ENCODE measurements around the gene C16orf92. TPM values are rescaled to one million over a fixed set of nuclear protein-coding genes. Genes with fewer than 3 reads are reported as not detected.

The C16orf92 gene, protein sequence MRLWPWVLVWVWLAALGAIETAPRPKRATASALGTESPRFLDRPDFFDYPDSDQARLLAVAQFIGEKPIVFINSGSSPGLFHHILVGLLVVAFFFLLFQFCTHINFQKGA
- not detected for total RNA-seq

DNA sequence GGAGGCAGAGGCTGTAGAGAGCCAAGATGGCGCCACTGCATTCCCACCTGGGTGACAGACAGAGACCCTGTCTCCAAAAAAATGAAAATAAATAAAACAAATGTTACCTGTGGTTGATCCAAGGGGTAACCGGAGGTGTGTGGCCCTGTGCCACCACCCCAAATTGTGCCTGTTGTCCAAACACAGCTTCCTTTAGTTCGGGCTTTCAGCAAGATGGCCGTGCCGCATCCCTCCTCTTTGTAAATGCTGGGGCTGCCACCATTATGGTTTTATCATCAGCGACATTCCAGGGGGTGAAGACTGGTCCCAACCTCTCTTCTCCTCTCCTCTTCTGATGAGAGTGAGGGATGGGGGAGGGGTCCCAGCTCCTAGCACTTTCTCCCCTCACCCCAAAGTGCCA lies at the start of gene C16orf92:
Gene C16orf92, plus strand, starts transcription at position 312 of the 400 bp plus-strand sequence. CDS start 143 bp downstream, outside the sequence.
- no peak for DNase-seq (ENCODE audit: low spot score)

DNA sequence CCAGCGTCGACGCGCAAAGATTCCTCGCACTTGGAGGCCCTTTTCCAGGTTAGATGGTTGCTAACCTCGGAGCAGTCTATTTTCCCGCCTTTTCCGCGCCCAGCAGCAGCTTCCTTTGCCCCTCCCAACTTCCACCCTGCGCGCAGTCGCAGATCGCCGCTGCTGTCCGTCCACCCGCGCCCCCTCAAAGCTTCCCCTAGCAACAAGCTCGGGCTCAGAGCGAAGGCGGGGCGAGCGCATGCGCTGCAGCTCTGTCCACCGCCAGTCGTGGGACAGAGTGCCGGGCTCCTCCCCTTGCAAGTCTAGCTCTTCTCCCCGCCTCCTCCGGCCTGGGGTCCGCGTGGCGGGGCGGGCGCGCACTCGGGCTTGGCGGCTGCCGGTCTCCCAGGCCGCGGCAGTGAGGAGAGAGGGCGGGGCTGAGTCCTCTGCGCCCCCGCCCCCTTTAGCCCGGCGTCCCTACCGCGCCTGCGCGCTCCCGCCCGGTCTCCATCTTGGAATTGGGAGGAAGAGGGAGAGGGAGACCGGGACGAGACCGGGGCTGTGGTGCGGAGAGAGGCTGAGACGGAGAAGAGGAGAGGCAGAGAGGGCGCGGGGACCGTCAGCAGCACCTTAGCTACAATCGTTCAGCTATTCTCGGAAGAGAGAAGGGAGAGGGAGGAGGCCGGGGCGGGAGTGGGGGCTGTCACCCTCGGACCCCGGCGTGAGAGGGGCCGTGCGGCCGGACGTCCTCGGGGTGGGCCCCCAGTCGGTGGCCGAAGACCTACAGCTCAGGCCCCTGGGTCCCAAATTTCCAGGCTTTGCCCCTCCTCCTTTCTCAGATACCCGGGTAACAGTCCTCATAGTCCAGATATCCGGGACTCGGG lies 49.4 kb upstream of the C16orf92 start, which contains the start of gene TAOK2:
Gene TAOK2, plus strand, starts transcription at position 485 of the 863 bp plus-strand sequence. CDS start 3,905 bp downstream, outside the sequence.
- DNase-seq (ENCODE audit: low spot score) = peak; percentile 98

DNA sequence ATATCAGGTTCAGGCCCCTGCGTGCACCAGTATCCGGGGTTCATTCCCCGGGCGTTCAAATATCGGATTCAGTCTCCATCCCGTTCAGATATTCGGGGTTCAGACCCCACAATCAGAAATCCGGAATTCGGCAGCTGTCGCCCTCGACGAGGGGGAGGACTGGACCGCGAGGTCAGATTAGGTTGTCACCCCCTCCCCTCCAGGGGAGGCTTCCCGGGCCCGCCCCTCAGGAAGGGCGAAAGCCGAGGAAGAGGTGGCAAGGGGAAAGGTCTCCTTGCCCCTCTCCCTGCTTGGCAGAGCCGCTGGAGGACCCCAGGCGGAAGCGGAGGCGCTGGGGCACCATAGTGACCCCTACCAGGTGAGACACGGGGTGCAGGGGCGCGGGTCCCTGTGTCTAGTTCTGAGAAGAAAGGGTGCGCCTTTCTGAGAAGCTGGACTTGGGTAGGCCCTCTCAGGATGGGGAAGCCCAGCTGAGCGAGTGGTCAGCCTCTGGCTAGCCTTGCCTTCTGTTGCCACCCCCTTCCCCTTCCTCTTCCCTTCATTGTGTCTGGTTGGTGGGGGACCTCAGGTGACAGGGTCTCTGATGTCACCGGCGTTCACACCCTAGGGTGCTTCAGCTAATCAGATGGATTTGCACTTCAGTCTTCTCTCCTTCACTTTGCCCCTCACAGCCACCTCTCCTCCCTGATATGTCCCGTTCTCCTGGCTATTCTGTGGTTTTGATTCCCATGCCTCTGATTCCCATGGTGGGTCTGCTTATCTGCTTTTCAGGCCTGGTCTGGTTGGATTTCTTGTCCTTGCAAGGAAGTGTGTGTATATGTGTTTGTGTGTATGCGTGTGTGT lies 48.5 kb upstream of the C16orf92 start:
- DNase-seq (ENCODE audit: low spot score) = peak; percentile 18

DNA sequence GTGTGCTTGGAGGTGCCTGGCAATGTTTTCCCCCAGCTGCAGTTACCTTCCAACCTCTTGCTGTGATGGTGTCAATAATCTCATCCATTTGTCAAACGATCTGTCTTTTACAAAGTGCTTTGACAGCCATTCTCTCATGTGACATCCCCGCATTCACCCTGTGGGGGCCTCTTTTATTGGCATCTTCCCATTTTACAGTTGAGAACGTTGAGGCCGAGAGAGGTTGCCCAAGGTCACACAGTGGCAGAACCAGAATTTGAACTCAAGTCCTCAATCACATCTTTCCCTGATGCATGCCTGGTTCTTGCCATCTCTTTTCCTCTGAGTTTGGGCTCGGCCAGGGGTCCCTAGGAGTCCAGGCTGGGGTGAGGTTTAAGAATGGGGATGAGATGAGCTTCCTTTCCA lies 47.9 kb upstream of the C16orf92 start:
- DNase-seq (ENCODE audit: low spot score) = no peak

DNA sequence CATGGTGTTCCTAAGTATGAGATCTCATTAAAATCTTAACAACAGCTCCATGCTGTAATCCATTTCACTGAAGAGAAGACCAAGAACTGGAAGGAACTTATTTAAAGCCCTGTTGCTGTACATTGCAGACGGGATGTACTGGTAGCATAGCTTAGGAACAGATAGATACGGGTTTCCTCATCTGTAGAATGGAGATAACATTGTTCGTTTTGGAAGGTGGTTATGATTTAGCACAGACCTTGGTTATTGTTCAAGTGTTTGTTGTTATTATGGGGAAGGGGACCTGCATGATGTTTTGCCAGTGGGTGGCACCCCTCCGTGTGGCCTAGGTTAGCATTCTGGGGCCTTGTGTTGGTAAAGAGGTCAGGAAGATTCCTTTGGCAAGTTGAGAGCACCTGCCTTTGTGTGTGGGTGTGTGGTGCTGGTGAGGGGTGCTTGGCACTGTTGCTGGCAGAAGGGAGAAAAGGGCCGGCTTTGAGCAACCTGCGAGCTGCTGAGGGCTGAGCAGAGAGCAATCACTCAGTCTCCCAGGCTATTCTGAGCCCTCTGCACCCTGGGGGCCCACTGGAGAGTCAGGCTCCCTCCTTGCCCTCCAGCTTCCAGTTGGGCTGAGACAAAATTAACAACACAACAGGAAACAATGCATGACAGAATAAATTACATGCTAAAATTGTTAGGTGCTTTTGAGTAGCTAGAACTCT lies 47.0 kb upstream of the C16orf92 start:
- DNase-seq (ENCODE audit: low spot score) = no peak

DNA sequence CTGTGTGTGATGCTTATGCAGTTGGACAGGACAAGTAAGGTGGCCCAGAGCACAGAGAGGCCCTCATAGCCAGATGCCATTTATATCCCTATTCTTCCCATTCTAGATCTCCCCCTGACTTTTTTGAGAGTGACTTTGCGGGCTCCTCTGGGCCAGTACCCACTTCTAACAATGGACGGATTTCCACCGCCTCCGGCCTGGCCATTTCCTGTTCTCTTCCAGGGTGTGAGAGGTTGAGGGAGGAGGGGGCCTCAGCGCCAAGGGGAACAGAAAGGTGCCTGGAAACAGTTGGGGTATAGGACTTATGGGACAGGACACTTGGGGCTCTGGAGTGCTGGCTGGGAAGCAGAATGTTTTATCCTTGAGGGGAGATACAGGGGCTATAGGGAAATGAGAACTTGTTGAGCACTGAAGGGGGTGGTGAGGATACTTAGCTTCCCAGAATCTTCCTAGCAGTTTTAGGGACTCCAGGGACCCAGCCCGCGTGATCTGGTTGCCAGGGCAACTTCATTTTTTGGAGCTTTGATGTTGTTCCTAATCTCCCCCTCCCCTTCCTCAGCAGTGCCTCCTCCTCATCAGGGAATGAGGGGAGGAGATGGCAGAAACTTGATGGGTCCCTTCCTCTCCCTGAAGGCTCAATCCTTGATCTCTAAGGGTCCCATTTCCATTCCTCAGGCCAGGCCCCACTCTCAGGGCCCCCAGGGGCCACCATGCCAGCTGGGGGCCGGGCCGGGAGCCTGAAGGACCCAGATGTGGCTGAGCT lies 45.8 kb upstream of the C16orf92 start:
- no peak for DNase-seq (ENCODE audit: low spot score)

DNA sequence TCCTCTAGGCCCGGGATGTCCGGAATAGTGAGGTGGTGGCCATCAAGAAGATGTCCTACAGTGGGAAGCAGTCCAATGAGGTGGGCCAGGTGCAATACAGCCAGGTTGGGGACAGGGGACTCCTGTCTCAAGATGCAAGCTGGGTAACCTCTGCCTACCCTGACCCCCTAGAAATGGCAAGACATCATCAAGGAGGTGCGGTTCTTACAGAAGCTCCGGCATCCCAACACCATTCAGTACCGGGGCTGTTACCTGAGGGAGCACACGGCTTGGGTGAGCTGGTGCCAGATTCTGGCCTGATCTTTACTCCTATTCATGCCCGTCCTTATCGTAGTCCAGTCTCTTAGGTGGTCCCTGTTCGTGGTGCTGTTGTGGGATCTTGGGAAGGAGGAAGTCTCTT lies 44.9 kb upstream of the C16orf92 start:
- DNase-seq (ENCODE audit: low spot score) = no peak

DNA sequence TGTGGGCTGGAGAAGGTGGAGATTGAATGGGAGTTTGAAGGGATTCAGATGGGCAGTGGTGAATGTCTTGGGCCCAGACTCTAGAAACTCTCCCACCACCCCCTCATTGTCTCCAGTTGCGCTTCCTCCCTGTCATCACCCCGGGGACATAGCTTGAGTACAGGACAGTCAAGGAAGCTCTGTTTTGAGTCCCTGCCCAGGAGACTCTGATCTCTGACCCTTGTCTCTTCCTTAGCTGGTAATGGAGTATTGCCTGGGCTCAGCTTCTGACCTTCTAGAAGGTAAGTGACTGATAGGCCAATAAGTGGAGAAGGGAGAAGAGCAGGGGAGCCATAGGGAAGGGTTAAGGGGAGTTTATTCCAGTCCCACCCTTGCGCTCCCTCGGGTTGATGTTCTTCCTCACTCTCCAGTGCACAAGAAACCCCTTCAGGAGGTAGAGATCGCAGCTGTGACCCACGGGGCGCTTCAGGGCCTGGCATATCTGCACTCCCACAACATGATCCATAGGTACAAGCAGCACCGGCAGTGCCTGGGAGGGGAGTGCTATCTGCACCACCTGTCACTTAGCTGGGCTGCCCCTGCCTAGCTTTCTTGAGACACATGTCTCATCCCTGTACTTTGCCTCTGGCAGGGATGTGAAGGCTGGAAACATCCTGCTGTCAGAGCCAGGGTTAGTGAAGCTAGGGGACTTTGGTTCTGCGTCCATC lies 44.3 kb upstream of the C16orf92 start:
- DNase-seq (ENCODE audit: low spot score) = no peak

DNA sequence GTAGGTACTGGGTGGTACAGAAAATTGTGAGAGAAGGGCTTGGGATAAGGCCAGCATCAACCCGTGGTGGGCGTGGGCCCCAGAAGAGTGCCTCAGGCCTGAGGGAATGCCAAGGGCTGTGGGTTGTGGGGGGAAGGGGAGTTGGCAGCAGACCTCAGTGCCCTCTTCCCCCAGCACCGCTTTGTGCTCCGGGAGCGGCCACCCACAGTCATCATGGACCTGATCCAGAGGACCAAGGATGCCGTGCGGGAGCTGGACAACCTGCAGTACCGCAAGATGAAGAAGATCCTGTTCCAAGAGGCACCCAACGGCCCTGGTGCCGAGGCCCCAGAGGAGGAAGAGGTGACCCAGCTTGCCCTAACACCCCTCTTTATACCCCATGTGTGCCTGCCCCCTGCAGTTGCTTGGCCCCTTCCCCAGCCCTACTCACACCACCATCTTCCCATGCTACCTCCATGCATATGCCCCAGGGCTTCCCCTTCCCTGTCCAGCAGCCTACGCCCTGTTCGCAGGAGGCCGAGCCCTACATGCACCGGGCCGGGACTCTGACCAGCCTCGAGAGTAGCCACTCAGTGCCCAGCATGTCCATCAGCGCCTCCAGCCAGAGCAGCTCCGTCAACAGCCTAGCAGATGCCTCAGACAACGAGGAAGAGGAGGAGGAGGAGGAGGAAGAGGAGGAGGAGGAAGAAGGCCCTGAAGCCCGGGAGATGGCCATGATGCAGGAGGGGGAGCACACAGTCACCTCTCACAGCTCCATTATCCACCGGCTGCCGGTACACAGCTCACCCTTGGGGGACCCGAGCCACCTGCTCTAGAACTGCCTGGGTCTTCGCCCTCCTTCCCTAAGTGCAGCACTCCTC lies 40.2 kb upstream of the C16orf92 start:
- no peak for DNase-seq (ENCODE audit: low spot score)

DNA sequence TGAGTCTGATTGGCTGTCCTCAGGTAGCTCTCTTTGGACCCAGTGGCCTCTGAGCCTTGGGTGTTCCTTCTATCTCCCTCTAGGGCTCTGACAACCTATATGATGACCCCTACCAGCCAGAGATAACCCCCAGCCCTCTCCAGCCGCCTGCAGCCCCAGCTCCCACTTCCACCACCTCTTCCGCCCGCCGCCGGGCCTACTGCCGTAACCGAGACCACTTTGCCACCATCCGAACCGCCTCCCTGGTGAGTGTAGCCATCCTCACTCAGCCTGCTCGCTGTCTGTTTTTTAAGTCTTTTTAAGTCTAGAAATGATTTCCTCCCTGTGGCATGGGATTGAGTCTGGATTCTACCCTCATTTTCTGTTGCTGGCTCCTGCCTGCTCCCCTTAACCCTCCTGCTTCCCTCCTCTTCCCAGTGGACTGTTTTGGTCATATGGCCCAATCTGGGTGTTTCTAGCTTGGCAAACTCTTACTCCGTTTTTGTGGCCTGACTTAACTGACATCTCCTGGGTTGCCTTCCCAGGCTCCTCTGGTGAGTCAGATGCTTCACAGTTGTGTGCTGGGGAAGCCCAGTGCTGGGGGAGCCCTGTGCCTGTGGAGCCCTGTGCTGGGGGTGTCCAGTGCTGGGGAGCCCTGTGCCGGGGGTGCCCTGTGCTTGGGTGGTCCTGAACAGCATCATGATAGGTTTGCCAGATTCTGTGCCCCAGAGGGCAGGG lies 39.4 kb upstream of the C16orf92 start:
- no peak for DNase-seq (ENCODE audit: low spot score)

DNA sequence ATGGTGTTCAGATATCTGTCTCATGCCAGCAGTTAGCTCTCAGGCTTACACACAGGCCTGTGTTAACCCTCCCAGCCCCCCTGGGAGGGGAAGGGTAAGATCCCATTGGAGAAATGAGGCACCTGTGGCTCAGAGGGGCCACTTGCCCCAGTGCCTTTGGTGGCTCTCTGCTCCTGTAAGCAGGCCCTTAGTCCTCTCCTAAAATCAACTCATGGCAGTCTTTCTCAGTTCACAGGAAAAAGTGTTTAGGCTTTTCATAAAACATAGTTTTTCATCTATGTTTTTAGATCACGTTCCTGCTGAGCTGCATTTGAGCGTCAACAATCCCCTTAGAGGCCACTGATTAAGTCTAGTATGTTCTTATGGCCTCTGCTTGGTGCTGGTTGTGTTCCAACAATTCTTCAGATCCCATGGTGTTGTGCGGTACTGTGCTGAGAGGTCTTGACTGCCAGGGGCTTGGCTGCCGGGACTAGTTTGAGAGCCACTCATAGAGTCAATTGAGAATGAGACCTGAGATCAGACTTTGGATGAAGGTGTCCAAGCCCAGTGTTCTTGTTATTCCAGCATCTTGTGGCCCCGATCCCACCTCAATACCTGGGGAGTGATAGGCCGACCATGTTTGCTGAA lies 38.7 kb upstream of the C16orf92 start:
- DNase-seq (ENCODE audit: low spot score) = no peak

DNA sequence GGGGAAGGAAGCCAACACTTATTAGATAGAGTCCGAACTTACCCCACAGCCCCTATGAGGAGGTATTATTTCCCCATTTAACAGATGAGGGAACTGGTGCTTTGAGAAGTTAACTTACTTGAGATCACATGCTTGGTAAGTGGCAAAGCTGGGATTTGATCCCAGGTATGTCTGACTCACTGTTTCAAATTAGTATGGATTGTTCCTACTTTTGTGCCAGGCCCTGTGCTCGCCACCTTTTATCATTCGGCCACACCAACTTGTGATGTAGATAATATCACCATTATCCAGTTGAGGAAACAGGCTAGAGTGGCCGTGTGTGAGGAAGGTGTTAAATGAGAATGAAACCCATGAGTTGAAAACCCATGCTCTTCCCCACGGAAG lies 38.2 kb upstream of the C16orf92 start:
- DNase-seq (ENCODE audit: low spot score) = no peak

DNA sequence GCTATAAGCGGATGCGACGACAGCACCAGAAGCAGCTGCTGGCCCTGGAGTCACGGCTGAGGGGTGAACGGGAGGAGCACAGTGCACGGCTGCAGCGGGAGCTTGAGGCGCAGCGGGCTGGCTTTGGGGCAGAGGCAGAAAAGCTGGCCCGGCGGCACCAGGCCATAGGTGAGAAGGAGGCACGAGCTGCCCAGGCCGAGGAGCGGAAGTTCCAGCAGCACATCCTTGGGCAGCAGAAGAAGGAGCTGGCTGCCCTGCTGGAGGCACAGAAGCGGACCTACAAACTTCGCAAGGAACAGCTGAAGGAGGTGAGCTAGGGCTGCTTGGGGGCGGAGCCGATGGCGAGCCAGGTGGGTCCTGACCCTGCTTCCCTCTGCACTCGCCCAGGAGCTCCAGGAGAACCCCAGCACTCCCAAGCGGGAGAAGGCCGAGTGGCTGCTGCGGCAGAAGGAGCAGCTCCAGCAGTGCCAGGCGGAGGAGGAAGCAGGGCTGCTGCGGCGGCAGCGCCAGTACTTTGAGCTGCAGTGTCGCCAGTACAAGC lies 37.7 kb upstream of the C16orf92 start:
- DNase-seq (ENCODE audit: low spot score) = no peak

DNA sequence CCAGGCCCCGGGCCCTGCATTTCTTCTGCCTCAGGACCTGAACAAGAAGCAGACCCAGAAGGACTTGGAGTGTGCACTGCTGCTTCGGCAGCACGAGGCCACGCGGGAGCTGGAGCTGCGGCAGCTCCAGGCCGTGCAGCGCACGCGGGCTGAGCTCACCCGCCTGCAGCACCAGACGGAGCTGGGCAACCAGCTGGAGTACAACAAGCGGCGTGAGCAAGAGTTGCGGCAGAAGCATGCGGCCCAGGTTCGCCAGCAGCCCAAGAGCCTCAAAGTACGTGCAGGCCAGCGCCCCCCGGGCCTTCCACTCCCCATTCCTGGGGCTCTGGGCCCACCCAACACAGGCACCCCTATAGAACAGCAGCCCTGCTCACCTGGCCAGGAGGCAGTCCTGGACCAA lies 36.8 kb upstream of the C16orf92 start:
- DNase-seq (ENCODE audit: low spot score) = no peak

DNA sequence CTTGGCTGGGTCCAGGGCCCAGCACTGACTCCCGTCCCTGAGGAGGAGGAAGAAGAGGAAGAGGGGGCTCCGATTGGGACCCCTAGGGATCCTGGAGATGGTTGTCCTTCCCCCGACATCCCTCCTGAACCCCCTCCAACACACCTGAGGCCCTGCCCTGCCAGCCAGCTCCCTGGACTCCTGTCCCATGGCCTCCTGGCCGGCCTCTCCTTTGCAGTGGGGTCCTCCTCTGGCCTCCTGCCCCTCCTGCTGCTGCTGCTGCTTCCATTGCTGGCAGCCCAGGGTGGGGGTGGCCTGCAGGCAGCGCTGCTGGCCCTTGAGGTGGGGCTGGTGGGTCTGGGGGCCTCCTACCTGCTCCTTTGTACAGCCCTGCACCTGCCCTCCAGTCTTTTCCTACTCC lies 36.1 kb upstream of the C16orf92 start:
- DNase-seq (ENCODE audit: low spot score) = no peak

DNA sequence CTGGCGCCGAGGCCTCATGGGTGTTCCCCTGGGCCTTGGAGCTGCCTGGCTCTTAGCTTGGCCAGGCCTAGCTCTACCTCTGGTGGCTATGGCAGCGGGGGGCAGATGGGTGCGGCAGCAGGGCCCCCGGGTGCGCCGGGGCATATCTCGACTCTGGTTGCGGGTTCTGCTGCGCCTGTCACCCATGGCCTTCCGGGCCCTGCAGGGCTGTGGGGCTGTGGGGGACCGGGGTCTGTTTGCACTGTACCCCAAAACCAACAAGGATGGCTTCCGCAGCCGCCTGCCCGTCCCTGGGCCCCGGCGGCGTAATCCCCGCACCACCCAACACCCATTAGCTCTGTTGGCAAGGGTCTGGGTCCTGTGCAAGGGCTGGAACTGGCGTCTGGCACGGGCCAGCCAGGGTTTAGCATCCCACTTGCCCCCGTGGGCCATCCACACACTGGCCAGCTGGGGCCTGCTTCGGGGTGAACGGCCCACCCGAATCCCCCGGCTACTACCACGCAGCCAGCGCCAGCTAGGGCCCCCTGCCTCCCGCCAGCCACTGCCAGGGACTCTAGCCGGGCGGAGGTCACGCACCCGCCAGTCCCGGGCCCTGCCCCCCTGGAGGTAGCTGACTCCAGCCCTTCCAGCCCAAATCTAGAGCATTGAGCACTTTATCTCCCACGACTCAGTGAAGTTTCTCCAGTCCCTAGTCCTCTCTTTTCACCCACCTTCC lies 35.5 kb upstream of the C16orf92 start:
- no peak for DNase-seq (ENCODE audit: low spot score)

DNA sequence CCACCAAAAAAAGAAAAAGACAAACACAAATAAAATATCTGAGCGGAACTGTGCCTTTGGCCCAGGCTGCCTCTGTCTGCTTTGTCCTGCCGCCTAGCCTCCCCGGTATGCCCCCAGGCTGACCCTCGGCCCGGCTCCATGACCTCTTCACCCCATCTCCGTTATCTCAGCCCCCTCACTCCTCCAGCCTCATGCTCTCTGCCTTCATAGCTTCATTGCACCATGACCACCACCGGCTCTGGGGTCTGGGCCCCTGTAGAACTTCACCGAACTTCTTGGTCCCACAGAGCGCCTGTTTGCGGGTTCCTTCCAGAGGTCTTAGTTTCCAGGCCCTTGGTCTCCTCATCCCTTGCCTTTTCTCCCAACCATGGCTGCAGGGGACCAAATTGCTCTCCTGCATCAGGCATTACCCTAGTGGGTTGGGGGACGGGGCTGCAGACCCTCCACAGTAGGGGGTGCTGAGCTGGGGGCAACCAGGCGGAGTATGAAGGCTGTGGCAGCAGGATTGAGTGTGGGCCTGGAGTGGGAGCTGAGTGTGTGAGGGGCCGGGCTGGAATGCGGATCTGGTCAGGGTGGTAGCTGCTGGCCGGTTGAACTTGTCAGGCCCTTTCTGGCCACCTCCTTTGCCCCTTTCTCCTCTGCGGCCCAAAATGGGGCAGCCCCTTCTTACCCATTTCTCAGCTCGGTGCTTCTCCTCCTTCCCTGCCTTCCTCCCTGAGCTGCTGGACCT lies 34.5 kb upstream of the C16orf92 start:
- DNase-seq (ENCODE audit: low spot score) = no peak

Measured in mucosa of gallbladder (tissue), 1 donor.